ENCODE results near the gene XRRA1.
"Not testable (repeated sequence)": the region's sequence is repeated elsewhere in the genome, so short reads cannot be mapped to it uniquely, and the experiment has no call there.

The XRRA1 gene

DNA sequence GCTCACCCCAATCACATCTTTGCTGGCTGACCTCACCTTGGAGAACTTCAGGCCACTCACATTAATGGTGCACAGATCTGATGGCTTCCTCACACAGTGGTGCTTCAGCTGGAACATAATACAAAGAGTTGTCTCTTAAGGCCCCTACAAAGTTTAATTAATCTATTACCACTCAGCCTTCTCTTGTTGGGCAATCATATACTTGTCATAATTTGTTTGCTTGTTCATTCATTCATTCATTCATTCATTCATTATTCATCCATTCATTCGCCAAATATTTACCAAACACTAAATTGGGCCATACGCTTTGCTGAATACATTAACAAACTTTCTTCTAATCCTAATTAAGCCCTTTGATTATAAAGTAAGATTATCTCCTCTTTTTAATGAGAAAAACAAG, 15.1 kb downstream of the XRRA1 start:
- Mint-ChIP-seq H3K4me1 (no peaks in the 10 kb centered on the region), H3K4me3 (no peak overlapping the region), H3K27me3 (no peaks in the 10 kb centered on the region), H3K9me3 (no peaks in the 10 kb centered on the region), H3K27ac (no peak overlapping the region), H3K36me3 (peaks cover 13% of the 10 kb centered on the region)

DNA sequence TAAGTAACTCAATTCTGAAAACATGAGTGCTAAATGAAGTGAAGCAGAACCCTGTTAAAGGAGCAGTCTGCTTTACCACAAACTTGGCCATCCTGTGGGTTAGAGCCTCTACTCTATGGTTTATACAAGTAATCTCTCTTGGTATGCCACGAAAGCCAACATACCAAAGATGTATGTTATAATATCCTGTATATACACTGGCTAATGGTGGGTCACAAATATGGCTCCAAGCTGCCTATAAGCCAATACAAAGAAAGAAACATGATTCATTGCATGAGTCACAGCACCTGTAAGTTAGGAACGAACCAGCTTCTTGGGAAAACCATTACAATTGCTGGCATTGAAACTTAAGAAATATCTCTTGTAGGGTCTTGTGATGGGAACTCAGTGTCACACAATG, 16.1 kb downstream of the XRRA1 start:
- no peak overlapping the region for H3K4me3 Mint-ChIP-seq
- peaks cover 11% of the 10 kb centered on the region for H3K36me3 Mint-ChIP-seq
- H3K27me3 Mint-ChIP-seq, result no peaks in the 10 kb centered on the region
- H3K4me1 Mint-ChIP-seq, result no peaks in the 10 kb centered on the region
- H3K9me3 Mint-ChIP-seq, result no peaks in the 10 kb centered on the region
- H3K27ac Mint-ChIP-seq, result no peak overlapping the region

DNA sequence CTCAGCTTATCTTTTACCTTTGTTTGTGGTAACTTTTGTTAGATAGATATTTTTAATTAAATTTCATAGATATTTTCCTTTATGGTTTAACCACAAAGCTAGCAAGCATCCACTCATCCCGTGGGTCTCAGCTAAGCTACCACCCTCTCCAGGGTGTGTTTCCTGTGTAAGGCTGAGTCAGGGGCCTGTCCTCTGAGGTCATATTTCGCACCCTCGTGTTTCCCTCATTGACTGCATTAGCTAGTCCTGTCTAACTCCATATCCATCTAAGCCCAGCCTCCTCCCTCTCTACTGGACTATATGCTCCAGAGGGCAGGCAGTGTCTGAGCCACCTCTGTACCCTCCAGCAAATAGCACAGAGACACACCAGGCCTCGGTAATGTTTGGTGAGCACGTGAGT, 16.7 kb downstream of the XRRA1 start:
- Mint-ChIP-seq H3K9me3 (no peaks in the 10 kb centered on the region), H3K36me3 (peaks cover 11% of the 10 kb centered on the region), H3K27ac (peak overlapping the region; percentile 80), H3K4me1 (no peaks in the 10 kb centered on the region), H3K4me3 (no peak overlapping the region), H3K27me3 (no peaks in the 10 kb centered on the region)

DNA sequence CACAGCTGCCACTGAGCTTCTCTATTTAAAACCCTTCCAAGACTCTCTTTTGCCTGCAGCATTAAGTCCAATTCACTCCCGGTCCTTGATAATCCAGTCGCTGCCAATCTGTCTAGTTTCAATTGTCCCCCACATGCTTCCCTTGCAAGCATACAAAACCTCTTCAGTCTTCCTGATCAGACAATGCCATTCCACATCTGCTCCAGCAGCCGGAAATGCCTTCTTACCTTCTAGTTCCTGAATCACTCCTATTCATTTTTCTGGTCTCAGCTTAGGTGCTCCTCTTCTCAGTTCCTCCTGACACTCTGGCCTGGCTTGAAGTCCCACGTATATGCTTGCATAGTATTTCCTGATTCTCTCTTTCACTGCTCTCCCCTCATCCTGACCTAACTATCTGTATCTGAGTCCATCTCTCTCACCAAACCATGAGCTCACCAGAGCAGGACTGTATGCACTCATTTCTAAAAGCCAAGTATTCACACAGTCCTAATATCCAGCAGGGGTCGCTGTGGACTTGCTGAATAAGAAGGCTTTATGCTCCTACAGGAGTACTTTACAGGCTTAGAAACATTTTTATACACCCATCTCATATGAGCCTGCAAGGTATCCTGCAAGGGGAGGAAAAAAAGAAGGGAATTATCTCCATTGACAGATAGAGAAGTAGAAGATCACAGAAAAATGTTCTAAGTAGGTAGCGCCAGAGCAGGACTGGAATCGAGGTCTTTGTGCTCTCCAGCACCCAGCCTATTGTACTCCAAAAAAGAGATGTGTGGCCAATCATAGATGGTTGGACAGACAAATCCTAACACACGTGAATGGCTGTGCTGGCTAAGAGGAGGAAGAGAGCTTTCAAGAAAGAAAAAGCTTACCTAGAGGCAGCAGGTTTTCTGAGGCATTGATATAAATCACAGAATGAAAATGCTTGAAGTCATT, 19.2 kb downstream of the XRRA1 start:
- no peaks in the 10 kb centered on the region for H3K4me1 Mint-ChIP-seq
- no peak overlapping the region for H3K27ac Mint-ChIP-seq

DNA sequence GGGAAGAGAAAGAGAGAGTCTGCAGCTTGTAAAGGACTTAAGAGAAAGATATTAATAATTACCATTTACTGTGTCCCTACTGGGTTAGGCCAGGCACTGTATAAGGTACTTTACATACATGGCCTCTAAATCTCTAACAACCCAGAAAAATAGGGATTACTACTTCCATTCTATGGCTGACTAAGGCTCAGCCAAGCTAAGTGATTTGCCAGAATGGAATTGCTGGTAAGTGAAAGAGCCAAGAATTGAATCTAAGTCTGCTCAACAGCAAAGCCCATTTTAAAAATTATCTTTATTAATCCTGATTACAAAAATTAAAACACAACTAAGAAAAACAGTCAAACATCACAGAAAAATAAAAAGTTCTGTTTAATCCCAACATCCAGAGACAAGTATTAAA, 21.4 kb downstream of the XRRA1 start:
- no peak overlapping the region for H3K27ac Mint-ChIP-seq
- H3K9me3 Mint-ChIP-seq, result no peaks in the 10 kb centered on the region
- H3K4me1 Mint-ChIP-seq, result no peaks in the 10 kb centered on the region
- H3K4me3 Mint-ChIP-seq, result no peak overlapping the region
- no peaks in the 10 kb centered on the region for H3K36me3 Mint-ChIP-seq
- H3K27me3 Mint-ChIP-seq, result no peaks in the 10 kb centered on the region

More for the DNA sequence above, 19.2 kb downstream of the XRRA1 start:
- Mint-ChIP-seq H3K9me3 (no peaks in the 10 kb centered on the region), H3K36me3 (peaks cover 6% of the 10 kb centered on the region), H3K4me3 (no peak overlapping the region), H3K27me3 (no peaks in the 10 kb centered on the region)

DNA sequence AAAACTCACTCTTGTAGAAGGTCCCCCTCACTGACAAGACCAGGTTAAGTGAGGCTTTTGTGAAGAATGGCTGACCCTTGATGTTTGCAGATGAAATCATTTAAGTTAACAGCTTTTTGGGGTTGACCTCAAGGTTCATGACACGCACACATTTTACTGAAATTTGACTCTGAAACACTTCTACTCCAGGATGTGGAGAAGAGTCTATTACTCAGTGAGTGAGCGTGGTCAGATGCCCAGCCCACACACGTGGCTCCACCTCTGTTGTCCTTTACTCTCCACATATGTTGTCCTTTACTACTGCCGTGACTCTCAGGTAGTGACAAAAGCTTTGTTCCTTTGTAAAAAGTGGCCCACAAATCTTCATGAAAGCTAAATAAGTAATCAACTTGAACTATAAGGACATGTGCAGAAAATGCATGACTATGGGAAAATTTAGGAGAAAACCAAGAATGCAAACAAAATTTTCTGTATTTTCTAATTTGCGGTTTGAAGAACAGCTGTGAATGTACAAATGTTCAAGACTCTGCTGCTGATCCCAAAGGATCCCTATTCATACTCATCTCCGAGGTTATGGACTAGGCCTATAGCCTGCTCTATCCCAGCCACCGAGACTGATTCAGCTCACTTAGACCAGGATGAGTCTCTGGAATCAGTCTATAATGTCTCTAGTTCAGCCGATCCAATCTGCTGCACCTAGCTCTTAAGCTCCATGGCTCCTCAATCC, 22.4 kb downstream of the XRRA1 start:
- Mint-ChIP-seq H3K4me3 (no peak overlapping the region), H3K9me3 (no peaks in the 10 kb centered on the region), H3K27ac (no peak overlapping the region), H3K36me3 (no peaks in the 10 kb centered on the region), H3K4me1 (no peaks in the 10 kb centered on the region), H3K27me3 (no peaks in the 10 kb centered on the region)

DNA sequence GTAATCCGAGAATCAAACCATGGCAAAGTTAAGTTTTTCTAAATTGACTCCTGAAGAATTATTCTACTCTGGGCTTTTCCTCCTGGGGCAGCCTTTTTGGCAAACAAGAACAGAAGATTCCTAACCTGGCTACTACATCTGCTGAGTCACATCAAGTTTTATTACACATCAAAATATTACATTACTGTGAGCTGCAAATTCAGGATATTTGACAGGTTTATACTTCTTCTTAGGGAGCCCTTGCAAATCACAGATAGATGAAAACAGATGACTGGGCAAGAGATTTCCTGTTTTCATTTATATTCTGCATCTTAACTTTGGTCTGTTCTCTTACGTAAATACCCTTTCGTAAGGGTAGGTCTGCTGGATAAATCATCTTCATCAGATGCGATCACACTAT, 23.6 kb downstream of the XRRA1 start:
- no peak overlapping the region for H3K4me3 Mint-ChIP-seq
- H3K36me3 Mint-ChIP-seq, result no peaks in the 10 kb centered on the region
- no peaks in the 10 kb centered on the region for H3K27me3 Mint-ChIP-seq
- no peak overlapping the region for H3K27ac Mint-ChIP-seq
- no peaks in the 10 kb centered on the region for H3K4me1 Mint-ChIP-seq
- H3K9me3 Mint-ChIP-seq, result no peaks in the 10 kb centered on the region

DNA sequence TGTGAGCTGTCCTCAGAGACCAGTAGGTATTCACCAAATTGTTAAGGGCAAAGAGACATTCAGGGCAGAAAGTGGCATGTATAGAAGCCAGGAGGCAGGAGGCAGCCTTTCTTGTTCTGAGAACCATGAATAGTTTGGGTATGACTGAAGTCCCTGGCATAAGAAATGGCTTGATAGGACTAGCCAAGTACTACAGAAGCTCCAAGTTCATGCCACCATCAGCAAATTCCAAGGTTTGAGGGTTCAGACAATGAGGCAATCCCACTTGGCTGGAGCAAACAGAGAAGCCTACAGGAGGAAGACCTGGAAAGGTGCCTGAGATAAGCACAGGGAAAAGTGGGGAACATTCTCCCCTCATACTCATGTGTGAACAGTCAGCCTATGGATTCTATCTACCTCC, 25.8 kb downstream of the XRRA1 start:
- H3K4me3 Mint-ChIP-seq, result no peak overlapping the region
- no peaks in the 10 kb centered on the region for H3K27me3 Mint-ChIP-seq
- no peaks in the 10 kb centered on the region for H3K9me3 Mint-ChIP-seq
- no peaks in the 10 kb centered on the region for H3K4me1 Mint-ChIP-seq
- no peak overlapping the region for H3K27ac Mint-ChIP-seq
- peaks cover 14% of the 10 kb centered on the region for H3K36me3 Mint-ChIP-seq

DNA sequence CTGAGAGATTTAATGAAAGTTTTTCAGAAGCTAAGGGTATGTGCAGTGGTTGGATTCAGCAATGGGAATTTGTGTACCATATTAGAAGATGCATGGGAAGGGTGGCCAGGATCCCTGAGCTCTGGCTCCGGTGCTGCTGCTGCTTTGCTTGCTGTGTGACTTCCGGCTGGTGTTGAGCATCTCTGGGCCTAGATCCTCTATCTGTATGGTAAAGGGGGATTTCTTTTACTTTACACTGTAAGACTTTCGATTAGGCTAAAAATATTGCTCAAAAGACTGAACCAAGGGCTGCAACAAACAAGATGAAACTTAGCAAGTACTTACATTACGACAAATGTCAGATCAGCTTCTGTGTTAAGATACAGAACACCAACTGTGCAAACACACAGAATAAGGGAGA, 39.1 kb downstream of the XRRA1 start:
- Mint-ChIP-seq H3K36me3 (peaks cover 12% of the 10 kb centered on the region), H3K9me3 (no peaks in the 10 kb centered on the region), H3K27ac (no peak overlapping the region), H3K4me3 (no peak overlapping the region), H3K27me3 (no peaks in the 10 kb centered on the region), H3K4me1 (no peaks in the 10 kb centered on the region)

DNA sequence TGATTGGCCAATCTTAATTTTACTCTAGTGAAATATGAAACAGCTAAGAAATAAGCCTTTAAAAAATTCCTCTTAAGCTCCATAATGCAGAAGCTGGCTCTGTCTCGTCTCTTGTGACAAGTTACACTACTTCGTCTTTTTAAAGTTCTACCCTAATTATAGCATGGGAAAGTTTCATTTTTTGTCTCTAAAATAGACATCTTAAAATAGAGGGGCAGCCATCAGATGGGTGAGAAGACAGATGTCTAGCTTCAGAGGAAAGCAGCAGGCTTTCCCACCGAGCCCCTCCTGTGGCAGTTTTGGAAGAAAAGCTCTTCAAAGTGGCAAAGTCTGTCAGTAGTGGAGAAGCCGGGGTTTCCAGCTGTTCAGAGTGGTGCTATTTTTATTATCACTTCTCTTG, 39.5 kb downstream of the XRRA1 start:
- peaks cover 9% of the 10 kb centered on the region for H3K36me3 Mint-ChIP-seq

DNA sequence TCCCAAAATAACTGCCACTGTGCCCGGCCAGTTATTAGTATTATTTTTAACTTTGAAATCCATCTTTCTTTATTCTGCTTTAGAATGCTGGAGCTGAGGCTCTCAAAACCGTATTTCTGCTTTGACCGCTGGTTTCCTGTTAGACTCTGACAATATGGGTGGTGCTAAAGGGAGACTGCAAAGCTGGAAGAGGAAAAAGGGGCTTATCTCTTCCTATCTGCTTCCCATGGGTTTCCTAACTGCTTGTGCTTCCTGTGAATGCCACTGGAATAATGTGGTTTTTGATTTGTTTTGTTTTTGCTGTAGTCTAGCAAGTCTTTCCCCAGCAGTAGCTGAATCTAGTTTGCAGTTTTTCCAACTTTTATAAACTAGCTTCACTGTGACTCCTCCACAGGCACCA, 43.6 kb downstream of the XRRA1 start:
- peaks cover 27% of the 10 kb centered on the region for H3K36me3 Mint-ChIP-seq
- H3K4me3 Mint-ChIP-seq, result no peak overlapping the region
- no peaks in the 10 kb centered on the region for H3K27me3 Mint-ChIP-seq
- no peaks in the 10 kb centered on the region for H3K4me1 Mint-ChIP-seq
- H3K9me3 Mint-ChIP-seq, result peaks cover 13% of the 10 kb centered on the region
- no peak overlapping the region for H3K27ac Mint-ChIP-seq

More for the DNA sequence above, 39.5 kb downstream of the XRRA1 start:
- H3K4me3 Mint-ChIP-seq, result no peak overlapping the region
- no peaks in the 10 kb centered on the region for H3K4me1 Mint-ChIP-seq
- H3K27me3 Mint-ChIP-seq, result no peaks in the 10 kb centered on the region
- no peak overlapping the region for H3K27ac Mint-ChIP-seq
- H3K9me3 Mint-ChIP-seq, result no peaks in the 10 kb centered on the region

DNA sequence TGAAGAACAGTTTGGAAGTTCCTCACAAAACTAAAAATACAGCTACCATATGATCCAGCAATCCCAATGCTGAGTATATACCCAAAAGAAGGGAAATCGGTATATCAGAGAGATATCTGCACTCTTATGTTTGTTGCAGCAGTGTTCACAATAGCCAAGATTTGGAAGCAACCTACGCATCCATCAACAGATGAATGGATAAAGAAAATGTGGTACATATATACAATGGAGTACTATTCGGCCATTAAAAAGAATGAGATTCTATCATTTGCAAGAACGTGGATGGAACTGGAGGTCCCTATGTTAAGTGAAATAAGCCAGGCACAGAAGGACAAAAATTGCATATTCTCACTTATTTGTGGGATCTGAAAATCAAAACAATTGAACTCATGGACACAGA, 46.5 kb downstream of the XRRA1 start:
- H3K4me3 Mint-ChIP-seq, result no peak overlapping the region
- no peaks in the 10 kb centered on the region for H3K27me3 Mint-ChIP-seq
- H3K27ac Mint-ChIP-seq, result no peak overlapping the region
- peaks cover 46% of the 10 kb centered on the region for H3K36me3 Mint-ChIP-seq
- no peaks in the 10 kb centered on the region for H3K4me1 Mint-ChIP-seq
- H3K9me3 Mint-ChIP-seq, result peaks cover 30% of the 10 kb centered on the region

DNA sequence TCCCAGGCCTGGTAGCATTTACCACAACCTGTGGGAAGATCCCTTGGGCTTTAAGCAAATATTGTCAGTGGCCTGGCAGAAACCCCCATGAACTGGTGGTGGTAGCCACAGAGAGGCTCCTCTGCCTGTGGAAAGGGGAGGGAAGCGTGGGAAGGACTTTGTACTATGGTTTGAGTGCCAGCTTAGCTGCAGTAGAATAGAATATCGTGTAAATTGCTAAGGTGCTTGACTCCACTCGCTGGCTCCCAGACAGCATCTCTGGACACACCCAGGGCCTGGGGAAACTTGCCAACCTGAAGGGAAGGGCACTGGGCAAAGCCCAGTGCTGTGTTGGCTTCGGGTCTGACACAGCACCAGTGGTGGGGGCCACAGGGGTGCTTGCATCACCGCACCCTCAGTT, 52.6 kb downstream of the XRRA1 start:
- H3K27me3 Mint-ChIP-seq, result no peaks in the 10 kb centered on the region
- peaks cover 35% of the 10 kb centered on the region for H3K9me3 Mint-ChIP-seq

DNA sequence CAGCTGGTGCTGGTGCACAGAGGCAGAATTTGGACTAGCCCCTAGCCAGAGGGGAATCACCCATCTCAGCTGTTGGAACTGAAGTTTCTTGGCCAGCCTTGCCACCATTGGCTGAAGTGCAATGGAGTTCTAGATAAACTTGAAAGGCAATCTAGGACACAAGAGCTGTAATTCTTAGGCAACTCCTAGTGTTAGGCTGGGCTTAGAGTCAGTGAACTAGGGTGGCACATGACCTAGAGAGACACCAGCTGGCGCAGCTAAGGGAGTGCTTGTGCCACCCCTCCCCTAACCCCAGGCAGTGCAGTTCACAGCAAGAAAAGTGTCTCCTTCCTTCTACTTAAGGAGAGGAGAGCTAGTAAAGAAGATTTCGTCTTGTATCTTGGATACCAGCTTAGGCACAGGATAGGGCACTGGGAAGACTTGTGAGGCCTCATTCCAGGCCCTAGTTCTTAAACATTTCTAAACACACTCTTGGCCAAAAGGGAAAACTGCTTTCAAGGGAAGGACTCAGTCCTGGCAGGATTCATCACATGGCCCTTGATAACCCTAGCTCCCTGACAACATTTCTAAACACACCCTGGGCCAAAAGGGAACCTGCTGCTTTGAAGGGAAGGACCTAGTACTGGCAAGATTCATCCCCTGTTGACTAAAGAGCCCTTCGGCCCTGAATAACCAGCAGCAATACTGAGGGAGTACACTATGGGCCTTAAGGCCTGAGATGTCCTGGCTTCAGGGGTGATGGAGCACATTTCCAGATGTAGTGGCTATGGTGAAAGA, 53.4 kb downstream of the XRRA1 start:
- H3K4me3 Mint-ChIP-seq, result no peak overlapping the region
- peaks cover 53% of the 10 kb centered on the region for H3K36me3 Mint-ChIP-seq
- peaks cover 33% of the 10 kb centered on the region for H3K9me3 Mint-ChIP-seq
- no peaks in the 10 kb centered on the region for H3K27me3 Mint-ChIP-seq
- H3K4me1 Mint-ChIP-seq, result no peaks in the 10 kb centered on the region
- no peak overlapping the region for H3K27ac Mint-ChIP-seq

More for the DNA sequence above, 52.6 kb downstream of the XRRA1 start:
- H3K36me3 Mint-ChIP-seq, result peaks cover 60% of the 10 kb centered on the region
- H3K4me1 Mint-ChIP-seq, result no peaks in the 10 kb centered on the region
- no peak overlapping the region for H3K27ac Mint-ChIP-seq
- H3K4me3 Mint-ChIP-seq, result no peak overlapping the region

DNA sequence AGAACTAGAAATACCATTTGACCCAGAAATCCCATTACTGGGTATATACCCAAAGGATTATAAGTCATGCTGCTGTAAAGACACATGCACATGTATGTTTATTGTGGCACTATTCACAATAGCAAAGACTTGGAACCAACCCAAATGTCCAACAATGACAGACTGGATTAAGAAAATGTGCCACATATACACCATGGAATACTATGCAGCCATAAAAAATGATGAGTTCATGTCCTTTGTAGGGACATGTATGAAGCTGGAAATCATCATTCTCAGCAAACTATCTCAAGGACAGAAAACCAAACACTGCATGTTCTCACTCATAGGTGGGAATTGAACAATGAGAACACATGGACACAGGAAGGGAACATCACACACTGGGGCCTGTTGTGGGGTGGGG, 55.9 kb downstream of the XRRA1 start:
- peaks cover 18% of the 10 kb centered on the region for H3K9me3 Mint-ChIP-seq
- H3K4me1 Mint-ChIP-seq, H3K27ac Mint-ChIP-seq, H3K4me3 Mint-ChIP-seq, H3K27me3 Mint-ChIP-seq: not testable (repeated sequence)
- H3K36me3 Mint-ChIP-seq, result peaks cover 51% of the 10 kb centered on the region

DNA sequence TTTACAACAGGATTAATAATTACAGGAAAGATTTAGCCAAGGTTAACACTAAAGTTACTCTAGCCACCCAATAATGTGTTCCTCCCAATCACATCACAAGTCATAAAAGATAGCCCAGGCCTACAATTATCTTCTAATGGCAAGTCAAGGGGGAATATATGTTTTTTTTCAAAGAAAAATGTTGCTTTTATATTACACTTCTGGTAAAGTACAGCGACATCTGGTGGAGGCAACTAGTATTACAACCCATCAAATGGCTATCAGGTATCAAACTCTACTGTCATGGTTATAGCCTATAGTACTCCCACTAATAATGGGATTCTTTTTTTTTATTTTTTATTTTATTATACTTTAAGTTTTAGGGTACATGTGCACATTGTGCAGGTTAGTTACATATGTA, 71.8 kb downstream of the XRRA1 start:
- Mint-ChIP-seq H3K9me3 (no peaks in the 10 kb centered on the region), H3K4me1 (no peaks in the 10 kb centered on the region), H3K27ac (no peak overlapping the region), H3K36me3 (peaks cover 33% of the 10 kb centered on the region), H3K4me3 (no peak overlapping the region), H3K27me3 (no peaks in the 10 kb centered on the region)
